Neural progenitor cell (in vitro differentiated cells): ENCODE results near the gene DSTN. TPM values are rescaled to one million over a fixed set of nuclear protein-coding genes. Genes with fewer than 3 reads are reported as not detected.

ENCODE experiments used
- DNase-seq: peaks from one replicate; pipeline ENCODE4 v3.0.0-alpha.2; 2016; ENCODE audit warnings: low spot score
- H2AFZ ChIP-seq: fragments of 200-600 bp; sonication (generic); replicated peaks from 2 replicates; pipeline ENCODE4 v1.6.1; 2016; ENCODE audit warnings: antibody characterized with exemption
- H3F3A ChIP-seq: fragments of 200-600 bp; sonication (generic); 2 replicates; pipeline ENCODE4 v1.6.1; 2016; ENCODE audit warnings: antibody characterized with exemption, low read depth
- H3K27ac ChIP-seq: fragments of 200-600 bp; sonication (generic); 2 replicates; pipeline ENCODE4 v1.5.1; 2016; ENCODE audit warnings: mild to moderate bottlenecking
- H3K27me3 ChIP-seq: fragments of 200-600 bp; sonication (generic); 2 replicates; pipeline ENCODE4 v1.6.1; 2016; ENCODE audit warnings: mild to moderate bottlenecking, moderate library complexity
- H3K36me3 ChIP-seq: fragments of 200-600 bp; sonication (generic); 2 replicates; pipeline ENCODE4 v1.5.1; 2016
- H3K4me1 ChIP-seq: fragments of 200-600 bp; sonication (generic); 2 replicates; pipeline ENCODE4 v1.6.1; 2016; ENCODE audit warnings: mixed run types
- H3K4me2 ChIP-seq: fragments of 200-600 bp; sonication (generic); 2 replicates; pipeline ENCODE4 v1.6.1; 2016
- H3K4me3 ChIP-seq: fragments of 200-600 bp; sonication (generic); 2 replicates; pipeline ENCODE4 v1.5.1; 2016
- H3K79me2 ChIP-seq: fragments of 200-600 bp; sonication (generic); 2 replicates; pipeline ENCODE4 v1.6.1; 2016; ENCODE audit warnings: low read depth
- H3K9ac ChIP-seq: fragments of 200-600 bp; sonication (generic); 2 replicates; pipeline ENCODE4 v1.6.1; 2016
- H3K9me3 ChIP-seq: fragments of 200-600 bp; sonication (generic); 2 replicates; pipeline ENCODE4 v1.5.1; 2016; ENCODE audit warnings: low read depth
- H4K20me1 ChIP-seq: fragments of 200-600 bp; sonication (generic); 2 replicates; pipeline ENCODE4 v1.6.1; 2016; ENCODE audit warnings: low read depth
- H3K27ac Mint-ChIP-seq: 3 replicates; pipeline ENCODE4 v1.8.0; 2021; ENCODE audit warnings: mixed read lengths
- H3K27me3 Mint-ChIP-seq: 2 replicates; pipeline ENCODE4 v1.8.0; 2022; ENCODE audit warnings: low read depth, mild to moderate bottlenecking, inconsistent platforms, moderate library complexity, mixed read lengths; ENCODE audit not compliant: insufficient read depth
- H3K36me3 Mint-ChIP-seq: 3 replicates; pipeline ENCODE4 v1.8.0; 2021; ENCODE audit warnings: mixed read lengths
- H3K4me1 Mint-ChIP-seq: 3 replicates; pipeline ENCODE4 v1.8.0; 2021; ENCODE audit warnings: mixed read lengths
- H3K4me3 Mint-ChIP-seq: 3 replicates; pipeline ENCODE4 v1.8.0; 2021; ENCODE audit warnings: mild to moderate bottlenecking, moderate library complexity, mixed read lengths
- H3K9me3 Mint-ChIP-seq: 3 replicates; pipeline ENCODE4 v1.8.0; 2020; ENCODE audit warnings: mixed read lengths
- CTCF ChIP-seq: fragments of 200-600 bp; sonication (generic); IDR thresholded peaks from 2 replicates; pipeline ENCODE4 v1.5.1; 2017; ENCODE audit warnings: antibody characterized with exemption, mild to moderate bottlenecking
- EZH2 ChIP-seq: fragments of 200-600 bp; sonication (generic); IDR thresholded peaks from 2 replicates; pipeline ENCODE4 v1.6.1; 2017; ENCODE audit warnings: antibody characterized with exemption, mild to moderate bottlenecking, moderate library complexity
- EZH2phosphoT487 ChIP-seq: fragments of 200-600 bp; sonication (generic); IDR thresholded peaks from 2 replicates; pipeline ENCODE4 v1.6.1; 2017; ENCODE audit warnings: antibody characterized with exemption
- total RNA-seq: library from RNA; depleted of rRNA; stranded (reverse); fragments of >200 nt; gene quantifications from 2 replicates; pipeline ENCODE4 v1.2.3, GENCODE V29; 2015; ENCODE audit warnings: low replicate concordance

Gene DSTN
- total RNA-seq, 1 donor from 2014 or later = 158 TPM

GRCh38 chr20:17557675-17558006, 12.2 kb upstream of the DSTN start:
- H2AFZ ChIP-seq = no peak overlapping the region
- H3K4me3 ChIP-seq = no peak overlapping the region
- no peaks in the 10 kb centered on the region for H3F3A ChIP-seq
- TF ChIP-seq CTCF (no peak), EZH2 (no peak), EZH2phosphoT487 (no peak)
- no peaks in the 10 kb centered on the region for H3K36me3 ChIP-seq
- DNase-seq = no peak
- Mint-ChIP-seq H3K27me3 (no peaks in the 10 kb centered on the region), H3K4me3 (no peak overlapping the region), H3K4me1 (peaks cover 22% of the 10 kb centered on the region), H3K27ac (no peak overlapping the region), H3K9me3 (peaks cover 1% of the 10 kb centered on the region), H3K36me3 (no peaks in the 10 kb centered on the region)
- H4K20me1 ChIP-seq = no peaks in the 10 kb centered on the region
- H3K4me1 ChIP-seq = peaks cover 5% of the 10 kb centered on the region
- H3K27ac ChIP-seq = no peak overlapping the region
- H3K79me2 ChIP-seq = no peaks in the 10 kb centered on the region
- H3K9me3 ChIP-seq = no peaks in the 10 kb centered on the region
- no peaks in the 10 kb centered on the region for H3K27me3 ChIP-seq
- H3K9ac ChIP-seq = no peak overlapping the region
- H3K4me2 ChIP-seq = no peak overlapping the region

- Mint-ChIP-seq H3K36me3 (no peaks in the 10 kb centered on the region), H3K9me3 (peaks cover 1% of the 10 kb centered on the region), H3K4me1 (peaks cover 22% of the 10 kb centered on the region), H3K4me3 (no peak overlapping the region), H3K27ac (peak overlapping the region; percentile 12), H3K27me3 (no peaks in the 10 kb centered on the region)
- TF ChIP-seq EZH2phosphoT487 = no peak
- no peak for TF ChIP-seq EZH2
- no peak for TF ChIP-seq CTCF
- Histone ChIP-seq H4K20me1 (no peaks in the 10 kb centered on the region), H3K27ac (no peak overlapping the region), H3K36me3 (no peaks in the 10 kb centered on the region), H3K27me3 (no peaks in the 10 kb centered on the region), H3K4me2 (no peak overlapping the region), H3F3A (no peaks in the 10 kb centered on the region), H3K4me1 (peaks cover 5% of the 10 kb centered on the region), H3K9ac (no peak overlapping the region), H3K9me3 (no peaks in the 10 kb centered on the region), H3K4me3 (no peak overlapping the region), H3K79me2 (no peaks in the 10 kb centered on the region), H2AFZ (peak overlapping the region; percentile 14)
- DNase-seq = no peak
Observed at GRCh38 chr20:17558154-17558940, 11.5 kb upstream of the DSTN start.

- no peaks in the 10 kb centered on the region for H4K20me1 ChIP-seq
- H3K4me1 ChIP-seq = peaks cover 5% of the 10 kb centered on the region
- H3K4me3 ChIP-seq = no peak overlapping the region
- H2AFZ ChIP-seq = no peak overlapping the region
- H3F3A ChIP-seq = no peaks in the 10 kb centered on the region
- no peaks in the 10 kb centered on the region for H3K79me2 ChIP-seq
- Mint-ChIP-seq H3K9me3 (peaks cover 1% of the 10 kb centered on the region), H3K4me1 (peaks cover 22% of the 10 kb centered on the region), H3K36me3 (no peaks in the 10 kb centered on the region), H3K27me3 (no peaks in the 10 kb centered on the region), H3K27ac (peak overlapping the region; percentile 12), H3K4me3 (no peak overlapping the region)
- H3K9me3 ChIP-seq = no peaks in the 10 kb centered on the region
- no peak overlapping the region for H3K27ac ChIP-seq
- DNase-seq = no peak
- H3K27me3 ChIP-seq = no peaks in the 10 kb centered on the region
- no peak overlapping the region for H3K9ac ChIP-seq
- TF ChIP-seq CTCF (no peak), EZH2phosphoT487 (no peak), EZH2 (no peak)
- no peaks in the 10 kb centered on the region for H3K36me3 ChIP-seq
- H3K4me2 ChIP-seq = no peak overlapping the region
Observed at GRCh38 chr20:17558941-17559304, 11.0 kb upstream of the DSTN start.
